ENCODE measurements around the gene RNASEL.

The RNASEL gene

DNA sequence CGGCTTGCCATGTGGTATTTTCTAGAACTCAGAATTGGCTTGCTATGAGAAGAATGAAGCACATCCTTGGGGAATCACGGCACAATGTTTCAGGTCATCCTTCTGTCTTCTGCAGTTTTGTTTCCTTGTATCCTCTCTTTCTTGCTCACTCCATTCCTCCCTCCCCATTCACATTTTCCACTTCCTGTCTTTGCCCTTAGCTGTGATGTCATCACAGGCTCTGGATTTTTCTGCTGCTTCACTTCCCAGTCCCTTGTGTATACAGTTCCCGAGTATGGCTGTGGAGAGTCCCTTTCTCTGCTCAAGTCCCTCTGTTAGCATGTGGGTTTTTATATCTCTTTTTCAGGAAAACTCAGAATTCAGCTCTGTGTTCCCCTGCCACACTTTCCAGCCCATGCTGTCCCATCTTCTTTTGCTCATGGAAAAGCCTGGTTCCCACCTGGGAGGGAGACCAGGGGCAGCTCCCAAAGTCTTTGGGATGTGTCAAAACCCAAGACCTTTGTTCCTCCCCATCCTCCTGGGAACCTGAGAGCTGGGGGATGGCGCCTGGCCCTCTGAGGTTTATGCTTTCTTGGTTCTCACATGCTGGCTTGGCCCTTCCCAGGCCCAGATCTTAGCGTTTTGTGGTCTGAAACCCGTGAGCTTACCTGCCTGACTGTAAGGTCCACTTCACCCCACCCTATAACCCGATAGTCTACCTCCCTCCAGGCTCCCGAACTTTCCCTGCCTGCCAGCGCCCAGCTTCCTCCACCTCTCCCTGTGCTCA, 20.0 kb upstream of the RNASEL start:
- TF ChIP-seq REST (IDR thresholded peaks at IDR 0.05; ENCODE audit: insufficient read depth in 1 of 2, low read depth in 2 of 2, low read length in 2 of 2) (no peak), POLR2AphosphoS5 (IDR thresholded peaks at IDR 0.05; ENCODE audit: low read depth, low read length) (no peak), FOXP2 (optimal IDR thresholded peaks at IDR 0.05; ENCODE audit: borderline replicate concordance, extremely low read depth, extremely low read length, insufficient read depth) (no peak), SIN3A (IDR thresholded peaks at IDR 0.05; ENCODE audit: borderline replicate concordance, insufficient read depth, low read length) (no peak), TAF1 (IDR thresholded peaks at IDR 0.05; ENCODE audit: borderline replicate concordance, insufficient read depth, low read length) (no peak)

- TF ChIP-seq REST (IDR thresholded peaks at IDR 0.05; ENCODE audit: insufficient read depth in 1 of 2, low read depth in 2 of 2, low read length in 2 of 2) = no peak
- TF ChIP-seq TAF1 (IDR thresholded peaks at IDR 0.05; ENCODE audit: borderline replicate concordance, insufficient read depth, low read length) = no peak
- no peak for TF ChIP-seq POLR2AphosphoS5 (IDR thresholded peaks at IDR 0.05; ENCODE audit: low read depth, low read length)
- no peak for TF ChIP-seq SIN3A (IDR thresholded peaks at IDR 0.05; ENCODE audit: borderline replicate concordance, insufficient read depth, low read length)
- TF ChIP-seq FOXP2 (optimal IDR thresholded peaks at IDR 0.05; ENCODE audit: borderline replicate concordance, extremely low read depth, extremely low read length, insufficient read depth) = no peak
These were observed 19.2 kb upstream of the RNASEL start for GRCh38 chr1:182608236-182608635.

DNA sequence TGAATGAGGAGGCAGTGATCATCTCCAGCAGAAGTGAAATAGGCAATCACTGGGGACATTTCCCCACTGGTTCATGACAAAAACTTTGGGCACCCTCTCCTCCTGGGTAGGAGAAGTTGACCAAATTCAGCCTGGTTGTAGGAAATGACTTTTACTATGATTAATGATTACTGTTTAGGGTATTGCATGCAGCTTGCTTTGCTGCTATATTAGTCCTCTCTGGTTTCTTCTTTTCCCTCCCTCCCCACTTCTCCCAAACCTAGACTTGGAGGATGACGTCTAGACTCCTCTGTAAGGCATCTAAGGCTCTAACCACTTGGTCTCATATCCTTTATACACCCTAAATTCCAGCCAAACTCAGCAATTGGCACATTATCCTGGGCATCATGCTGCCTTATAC, 18.5 kb upstream of the RNASEL start:
- TF ChIP-seq TAF1 (IDR thresholded peaks at IDR 0.05; ENCODE audit: borderline replicate concordance, insufficient read depth, low read length) (no peak), FOXP2 (optimal IDR thresholded peaks at IDR 0.05; ENCODE audit: borderline replicate concordance, extremely low read depth, extremely low read length, insufficient read depth) (no peak), SIN3A (IDR thresholded peaks at IDR 0.05; ENCODE audit: borderline replicate concordance, insufficient read depth, low read length) (no peak), REST (IDR thresholded peaks at IDR 0.05; ENCODE audit: insufficient read depth in 1 of 2, low read depth in 2 of 2, low read length in 2 of 2) (no peak), POLR2AphosphoS5 (IDR thresholded peaks at IDR 0.05; ENCODE audit: low read depth, low read length) (no peak)

GRCh38 chr1:182604175-182605164, 15.4 kb upstream of the RNASEL start, which contains the start of gene RGS16:
RGS16 (minus strand) TSS chr1:182604389; CDS start chr1:182604259, 130 bp downstream.
- no peak for TF ChIP-seq TAF1 (IDR thresholded peaks at IDR 0.05; ENCODE audit: borderline replicate concordance, insufficient read depth, low read length)
- no peak for TF ChIP-seq FOXP2 (optimal IDR thresholded peaks at IDR 0.05; ENCODE audit: borderline replicate concordance, extremely low read depth, extremely low read length, insufficient read depth)
- no peak for TF ChIP-seq REST (IDR thresholded peaks at IDR 0.05; ENCODE audit: insufficient read depth in 1 of 2, low read depth in 2 of 2, low read length in 2 of 2)
- TF ChIP-seq POLR2AphosphoS5 (IDR thresholded peaks at IDR 0.05; ENCODE audit: low read depth, low read length) = no peak
- TF ChIP-seq SIN3A (IDR thresholded peaks at IDR 0.05; ENCODE audit: borderline replicate concordance, insufficient read depth, low read length) = no peak
